GM21367 (cell line): ENCODE measurements around the gene ASMT.
"Not testable (repeated sequence)": the region's sequence is repeated elsewhere in the genome, so short reads cannot be mapped to it uniquely, and the experiment has no call there.

ENCODE experiments used
- ATAC-seq: cut with Tn5 transposase; IDR thresholded peaks from one replicate; pipeline ENCODE4 v1.9.1; 2021; ENCODE audit not compliant: unreplicated experiment

Gene ASMT

GRCh38 chrX:1614927-1615326 lies at the start of gene ASMT:
Gene ASMT (plus strand): TSS chrX:1615059. CDS start chrX:1615200, 141 bp downstream.
- no peak for ATAC-seq

- not testable (repeated sequence) for ATAC-seq
Observed at GRCh38 chrX:1574181-1574580, 40.7 kb upstream of the ASMT start.

GRCh38 chrX:1576201-1576992 lies 38.5 kb upstream of the ASMT start:
- no peak for ATAC-seq

- no peak for ATAC-seq
Observed at GRCh38 chrX:1577845-1578244, 37.0 kb upstream of the ASMT start.

GRCh38 chrX:1578511-1579173 lies 36.2 kb upstream of the ASMT start:
- no peak for ATAC-seq

- ATAC-seq: no peak
Observed at GRCh38 chrX:1581132-1581531, 33.7 kb upstream of the ASMT start.

GRCh38 chrX:1582686-1583437 lies 32.0 kb upstream of the ASMT start:
- ATAC-seq: peak; percentile 60

- ATAC-seq: no peak
Observed at GRCh38 chrX:1584237-1585011, 30.4 kb upstream of the ASMT start.

GRCh38 chrX:1587161-1587560 lies 27.7 kb upstream of the ASMT start:
- ATAC-seq: no peak

- ATAC-seq: no peak
Observed at GRCh38 chrX:1589356-1590130, 25.3 kb upstream of the ASMT start.

GRCh38 chrX:1591102-1591862 lies 23.6 kb upstream of the ASMT start, which contains the start of gene AKAP17A:
Gene AKAP17A (plus strand): TSS chrX:1591604. CDS start chrX:1593463, 1,859 bp downstream.
- ATAC-seq: peak; percentile 75

GRCh38 chrX:1591863-1592469 lies 22.9 kb upstream of the ASMT start:
- no peak for ATAC-seq

- ATAC-seq: peak; percentile 39
Observed at GRCh38 chrX:1592470-1593142, 22.3 kb upstream of the ASMT start.

- ATAC-seq: no peak
Observed at GRCh38 chrX:1593286-1594271, 21.3 kb upstream of the ASMT start.

GRCh38 chrX:1595711-1596060 lies 19.2 kb upstream of the ASMT start:
- ATAC-seq: no peak

GRCh38 chrX:1596676-1597344 lies 18.0 kb upstream of the ASMT start:
- ATAC-seq: no peak
